GM19372 (cell line): ENCODE data around the gene PAK5.

Experiments
- ATAC-seq: cut with Tn5 transposase; IDR thresholded peaks from one replicate; pipeline ENCODE4 v1.9.1; 2021; ENCODE audit warnings: mild to moderate bottlenecking, low read depth, moderate library complexity; ENCODE audit not compliant: unreplicated experiment

The PAK5 gene

GRCh38 chr20:9628141-9628540 lies 210.7 kb downstream of the PAK5 start:
- ATAC-seq, result no peak

GRCh38 chr20:9627219-9627618 lies 211.7 kb downstream of the PAK5 start:
- no peak for ATAC-seq

- no peak for ATAC-seq
Observed at GRCh38 chr20:9626357-9626756, 212.5 kb downstream of the PAK5 start.

GRCh38 chr20:9617940-9618339 lies 220.9 kb downstream of the PAK5 start:
- no peak for ATAC-seq

- ATAC-seq, result peak; percentile 51
Observed at GRCh38 chr20:9616833-9617461, 221.9 kb downstream of the PAK5 start.

- ATAC-seq, result peak; percentile 12
Observed at GRCh38 chr20:9616455-9616805, 222.4 kb downstream of the PAK5 start.

GRCh38 chr20:9615766-9616454 lies 223.0 kb downstream of the PAK5 start:
- peak; percentile 88 for ATAC-seq

- no peak for ATAC-seq
Observed at GRCh38 chr20:9615118-9615517, 223.8 kb downstream of the PAK5 start.

GRCh38 chr20:9613871-9614270 lies 225.0 kb downstream of the PAK5 start:
- no peak for ATAC-seq

- ATAC-seq, result no peak
Observed at GRCh38 chr20:9611921-9612320, 227.0 kb downstream of the PAK5 start.

- ATAC-seq, result no peak
Observed at GRCh38 chr20:9610665-9611064, 228.2 kb downstream of the PAK5 start.

GRCh38 chr20:9609887-9610502 lies 228.9 kb downstream of the PAK5 start:
- peak; percentile 65 for ATAC-seq

GRCh38 chr20:9608639-9609340 lies 230.1 kb downstream of the PAK5 start:
- ATAC-seq, result no peak

GRCh38 chr20:9602847-9603183 lies 236.1 kb downstream of the PAK5 start:
- ATAC-seq, result no peak

- ATAC-seq, result no peak
Observed at GRCh38 chr20:9600562-9600961, 238.3 kb downstream of the PAK5 start.

- ATAC-seq, result no peak
Observed at GRCh38 chr20:9597547-9597946, 241.3 kb downstream of the PAK5 start.

- ATAC-seq, result no peak
Observed at GRCh38 chr20:9595763-9596162, 243.1 kb downstream of the PAK5 start.

GRCh38 chr20:9594284-9594875 lies 244.5 kb downstream of the PAK5 start:
- ATAC-seq, result no peak

GRCh38 chr20:9592419-9592818 lies 246.5 kb downstream of the PAK5 start:
- ATAC-seq, result no peak

GRCh38 chr20:9591080-9591479 lies 247.8 kb downstream of the PAK5 start:
- no peak for ATAC-seq

- no peak for ATAC-seq
Observed at GRCh38 chr20:9590189-9590588, 248.7 kb downstream of the PAK5 start.
